ENCODE data around the gene SLAMF1.
"Not testable (repeated sequence)": the region's sequence is repeated elsewhere in the genome, so short reads cannot be mapped to it uniquely, and the experiment has no call there.

SLAMF1 gene

GRCh38 chr1:160638540-160638857 is 8.3 kb downstream of the SLAMF1 start:
- no peak for DNase-seq

- no peak for DNase-seq
These were observed 8.9 kb downstream of the SLAMF1 start for GRCh38 chr1:160637821-160638539.

DNA sequence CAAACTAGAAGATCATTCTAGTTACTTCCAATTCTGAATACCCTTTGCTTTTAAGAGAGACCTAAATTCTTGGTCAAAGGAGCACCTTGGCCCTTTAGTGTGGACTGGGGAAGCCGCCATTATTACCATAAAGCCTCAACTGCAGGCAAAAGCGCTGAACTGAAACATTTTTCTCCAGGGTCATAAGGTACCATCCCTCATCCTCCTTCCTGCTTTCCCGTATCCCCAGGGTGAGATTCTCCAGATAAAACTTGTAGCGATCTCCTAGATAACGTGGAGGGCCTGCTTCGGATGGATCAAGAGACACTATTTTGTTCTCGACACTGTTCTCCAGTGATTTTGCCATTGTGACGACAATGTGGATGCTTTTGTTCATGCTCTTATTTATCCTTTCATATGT is 9.8 kb downstream of the SLAMF1 start:
- no peak for DNase-seq

GRCh38 chr1:160636547-160636946 is 10.3 kb downstream of the SLAMF1 start:
- no peak for DNase-seq

GRCh38 chr1:160636076-160636475 is 10.8 kb downstream of the SLAMF1 start:
- no peak for DNase-seq

DNA sequence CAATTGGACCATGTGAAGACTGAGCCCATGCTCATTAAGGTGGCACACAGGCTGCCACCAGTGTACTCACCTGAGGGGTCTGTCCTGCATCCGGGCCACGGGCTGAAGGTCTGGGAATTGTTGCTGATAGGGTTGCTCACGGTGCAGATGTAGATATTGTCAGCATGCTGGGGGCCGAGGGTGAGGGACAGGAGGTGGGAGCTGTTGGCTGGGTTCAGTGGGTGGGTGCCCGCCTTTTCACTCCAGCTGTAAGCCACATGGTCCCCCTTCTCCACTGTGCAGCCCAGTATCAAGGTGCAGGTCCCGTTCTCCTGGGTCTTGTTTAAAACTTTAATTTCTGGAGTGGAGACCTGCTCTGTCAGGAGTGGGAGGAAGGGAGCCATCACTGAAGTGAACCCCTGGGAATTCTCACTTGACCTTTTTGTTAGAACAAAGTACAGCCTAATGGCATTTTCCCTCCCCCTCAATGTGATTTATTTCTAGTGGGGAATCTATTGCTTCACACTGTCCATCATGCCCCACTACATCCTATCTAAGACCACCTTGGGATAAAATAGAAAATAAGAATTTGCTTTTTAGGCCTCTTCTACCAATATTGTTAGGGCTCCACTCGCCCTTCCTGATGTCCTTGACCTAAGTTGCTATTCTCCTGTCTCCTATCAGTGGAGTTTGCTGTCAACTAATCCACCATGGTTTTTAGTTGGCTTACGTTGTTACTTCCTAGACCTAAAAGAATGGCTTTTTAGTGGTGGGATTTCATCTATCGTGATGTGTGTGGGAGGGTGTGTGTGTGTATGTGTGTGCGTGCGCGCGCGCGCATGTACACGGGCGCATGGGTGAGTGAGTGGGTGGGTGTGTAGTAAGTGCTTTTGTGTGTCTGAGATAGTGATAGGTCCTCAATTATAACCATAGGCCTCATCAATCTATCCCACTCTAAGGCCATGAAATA is 12.0 kb downstream of the SLAMF1 start:
- no peak for DNase-seq

- no peak for DNase-seq
These were observed 13.4 kb downstream of the SLAMF1 start for GRCh38 chr1:160633330-160633903.

GRCh38 chr1:160631983-160632625 is 14.7 kb downstream of the SLAMF1 start:
- no peak for DNase-seq

GRCh38 chr1:160630523-160631451 is 16.1 kb downstream of the SLAMF1 start:
- DNase-seq, result no peak

GRCh38 chr1:160629286-160630210 is 17.3 kb downstream of the SLAMF1 start:
- no peak for DNase-seq

DNA sequence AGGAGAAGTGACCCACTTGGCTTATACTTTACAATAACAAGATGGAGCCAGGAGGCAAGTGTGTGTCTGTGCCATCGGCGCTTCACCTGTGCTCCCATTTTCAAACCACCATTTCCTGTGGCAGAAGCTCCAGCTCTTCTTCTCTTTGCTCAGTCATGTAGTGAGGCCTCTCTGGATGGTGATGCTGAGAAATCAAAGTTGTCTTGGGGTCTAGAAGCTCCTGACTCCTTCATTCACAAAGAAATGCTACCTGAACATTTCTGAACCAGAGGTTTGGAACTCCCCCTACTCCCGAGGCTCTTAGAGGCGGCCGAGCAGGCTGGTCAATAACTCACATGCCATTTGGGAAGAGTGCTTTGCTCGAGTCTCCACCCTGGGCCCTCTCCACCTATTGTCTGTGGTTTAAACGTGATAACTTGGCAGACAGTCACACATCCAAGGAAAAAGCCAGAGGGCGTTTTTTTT is 18.0 kb downstream of the SLAMF1 start:
- no peak for DNase-seq

GRCh38 chr1:160627677-160628289 is 19.1 kb downstream of the SLAMF1 start:
- not testable (repeated sequence) for DNase-seq

- no peak for DNase-seq
These were observed 20.1 kb downstream of the SLAMF1 start for GRCh38 chr1:160626509-160627342.

DNA sequence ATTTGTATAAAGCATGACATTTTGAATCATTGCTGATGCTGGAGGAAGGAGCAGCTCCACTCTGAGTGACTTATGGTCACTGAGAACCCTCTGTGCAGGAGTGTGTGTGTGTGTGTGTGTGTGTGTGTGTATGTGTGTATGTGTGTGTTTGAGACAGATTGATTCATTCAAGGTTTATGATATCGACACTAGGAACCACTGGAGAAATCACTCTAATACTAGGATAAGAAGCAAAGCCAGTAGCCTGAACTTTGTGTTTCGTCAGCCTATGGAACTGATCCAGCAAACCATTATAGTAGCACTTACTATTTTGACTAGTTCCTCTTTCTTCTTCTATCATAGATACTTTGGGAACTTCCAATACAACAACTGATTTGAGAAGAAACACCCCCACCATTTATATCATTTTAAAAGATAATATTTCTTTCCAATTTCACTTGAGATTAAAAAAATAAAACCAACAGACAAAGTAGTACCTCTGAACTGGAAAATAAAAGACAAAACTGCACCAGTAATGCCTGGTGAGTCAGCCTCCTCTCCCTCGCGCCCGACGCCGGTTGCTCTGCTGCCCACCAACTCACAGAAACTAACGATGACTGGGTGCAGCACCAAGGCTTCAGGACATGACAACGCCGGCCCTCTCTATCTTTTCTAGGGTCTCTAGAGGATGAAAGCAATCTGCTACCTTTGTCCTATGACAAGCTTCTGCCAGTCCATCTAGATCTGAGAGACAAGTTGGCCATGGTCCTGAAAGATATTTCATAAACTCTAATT is 20.9 kb downstream of the SLAMF1 start:
- no peak for DNase-seq

DNA sequence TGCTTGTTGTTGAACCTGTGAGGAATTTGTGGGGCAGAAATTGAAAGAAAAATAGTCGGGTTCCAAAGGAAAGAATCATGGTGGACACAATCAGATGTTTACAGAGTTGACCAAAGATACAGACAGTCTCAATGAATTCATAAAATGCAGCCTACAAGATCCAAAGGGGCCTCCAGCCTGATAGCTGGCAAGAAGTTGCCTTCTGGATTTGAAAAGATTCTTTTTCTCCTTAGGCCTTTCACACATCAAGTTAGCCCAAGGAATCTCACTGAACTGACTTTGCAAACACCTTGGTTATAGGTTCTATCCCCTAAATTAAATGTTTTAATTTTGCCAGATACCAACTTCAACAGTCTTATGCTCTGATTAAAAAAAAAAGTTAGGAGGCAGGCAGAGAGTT is 21.5 kb downstream of the SLAMF1 start:
- no peak for DNase-seq

- DNase-seq, result no peak
These were observed 22.4 kb downstream of the SLAMF1 start for GRCh38 chr1:160624464-160624863.

GRCh38 chr1:160623862-160624261 is 23.0 kb downstream of the SLAMF1 start:
- no peak for DNase-seq

DNA sequence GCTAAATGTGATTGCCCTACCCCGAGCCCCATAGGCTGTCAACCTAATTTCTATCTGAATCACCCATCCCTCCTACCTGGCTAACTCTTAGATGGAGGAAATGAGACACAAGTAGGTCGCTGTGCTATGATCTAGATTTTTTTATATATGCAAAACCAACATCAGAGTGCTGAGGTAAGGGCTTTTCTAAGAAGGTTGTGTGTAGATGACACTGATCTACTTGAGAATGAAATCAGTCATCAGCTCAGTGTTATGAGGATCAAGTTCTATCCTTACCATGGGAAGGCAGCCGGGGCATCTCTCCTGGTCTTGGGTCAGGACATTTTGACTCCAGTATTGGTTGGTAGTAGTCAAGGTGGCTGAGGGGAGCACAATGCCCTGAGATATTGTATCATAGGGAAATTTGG is 23.6 kb downstream of the SLAMF1 start:
- no peak for DNase-seq
